GM19328 (cell line): ENCODE results near the gene CLCN4.
A peak's percentile ranks its signal among the peaks of the same experiment; 100 is the strongest.

ENCODE experiments used
- ATAC-seq: cut with Tn5 transposase; IDR thresholded peaks from one replicate; pipeline ENCODE4 v1.9.1; 2021; ENCODE audit warnings: mild to moderate bottlenecking, moderate library complexity; ENCODE audit not compliant: unreplicated experiment

The CLCN4 gene

DNA sequence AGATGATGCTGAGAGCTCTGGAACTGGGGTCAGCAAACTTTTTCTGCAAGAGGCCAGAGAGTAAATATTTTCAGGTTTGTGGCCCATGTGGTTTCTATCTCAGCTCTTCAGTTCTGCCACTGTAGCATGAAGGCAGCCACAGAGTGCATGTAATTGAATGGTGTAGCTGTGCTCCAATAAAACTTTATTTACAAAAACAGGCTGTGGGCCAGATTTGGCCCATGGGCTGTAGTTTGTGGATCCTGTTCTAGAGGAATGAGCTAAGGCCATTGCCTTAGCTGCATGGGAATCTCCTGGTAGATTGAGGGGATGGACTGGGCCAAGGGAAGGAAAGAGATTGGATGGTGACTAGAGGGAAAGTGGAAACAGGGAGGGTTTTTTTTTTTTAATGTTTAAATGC is 36.8 kb downstream of the CLCN4 start:
- no peak for ATAC-seq

DNA sequence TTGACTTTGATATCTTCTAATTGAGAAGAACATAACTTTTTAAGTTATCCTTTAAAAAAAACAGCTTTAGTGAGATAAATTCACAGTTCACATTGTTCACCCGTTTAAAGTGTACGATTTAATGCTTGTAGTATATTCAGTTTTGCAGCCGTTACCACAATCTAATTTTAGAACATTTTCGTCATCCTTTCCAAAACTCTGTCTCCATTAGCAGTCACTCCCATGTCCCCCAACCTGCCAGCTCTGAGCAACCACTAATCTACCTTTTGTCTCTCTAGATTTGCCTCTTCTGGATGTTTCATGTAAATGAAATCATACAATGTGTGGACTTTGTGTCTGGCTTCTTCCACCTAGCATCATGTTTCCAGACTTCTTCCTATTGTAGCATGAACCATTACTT is 38.6 kb downstream of the CLCN4 start:
- ATAC-seq = no peak

DNA sequence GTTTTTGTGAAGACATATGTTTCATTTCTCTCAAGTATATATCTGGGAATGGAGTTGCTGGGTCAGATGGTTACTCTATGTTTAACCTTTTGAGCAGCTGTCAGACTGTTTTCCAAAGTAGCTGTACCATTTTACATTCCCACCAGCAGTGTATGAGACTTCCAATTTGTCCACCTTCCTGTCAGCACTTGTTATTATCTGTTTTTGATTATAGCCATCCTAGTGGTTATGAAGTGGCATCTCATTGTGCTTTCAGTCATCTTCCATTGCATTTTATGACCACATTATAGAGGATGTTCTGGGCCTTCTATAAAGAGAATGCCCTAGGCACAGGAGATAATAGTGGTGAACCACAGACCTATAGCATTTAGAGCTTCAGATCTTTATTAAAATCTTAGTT is 39.2 kb downstream of the CLCN4 start:
- ATAC-seq = no peak

DNA sequence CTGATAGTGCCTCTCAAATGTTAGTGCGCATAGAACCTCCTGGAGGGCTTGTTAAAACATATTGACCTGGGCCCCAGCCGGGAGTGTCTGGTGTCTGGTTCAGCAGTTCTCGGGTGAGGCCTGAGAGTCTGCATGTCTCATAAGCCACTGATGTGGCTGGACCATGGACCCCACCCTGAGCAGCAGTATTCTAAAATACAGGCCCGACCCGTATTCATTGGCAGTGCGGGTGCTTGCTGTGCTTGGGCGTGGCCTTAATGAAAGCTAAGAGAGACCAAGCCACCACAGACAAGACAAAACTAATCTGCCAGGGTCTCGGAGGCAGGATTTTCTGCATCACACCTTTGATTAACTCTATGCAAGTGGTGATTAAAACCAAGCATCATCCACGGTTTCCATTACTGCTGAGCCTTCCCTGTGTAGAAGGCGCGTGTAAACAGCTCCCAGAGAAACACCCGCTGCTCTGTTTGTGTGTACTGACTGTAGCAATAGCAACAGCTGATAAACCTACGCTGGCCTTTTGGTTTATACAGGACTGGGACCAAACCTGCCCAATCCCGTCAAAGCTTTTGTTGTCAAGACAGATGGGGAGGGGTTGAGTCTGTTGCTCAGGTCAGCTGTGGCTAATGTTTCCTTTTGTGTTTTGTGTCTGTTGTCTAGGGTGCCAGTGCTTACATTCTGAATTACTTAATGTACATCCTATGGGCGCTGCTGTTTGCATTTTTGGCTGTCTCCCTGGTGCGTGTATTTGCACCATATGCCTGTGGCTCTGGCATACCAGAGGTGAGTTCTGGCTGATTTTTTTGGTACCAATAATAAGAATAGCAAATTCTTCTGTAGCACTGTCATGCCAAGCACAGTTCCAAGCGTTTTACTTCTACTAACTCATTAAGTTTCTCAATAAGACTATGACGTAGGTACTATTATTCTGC is 40.8 kb downstream of the CLCN4 start:
- ATAC-seq = no peak

DNA sequence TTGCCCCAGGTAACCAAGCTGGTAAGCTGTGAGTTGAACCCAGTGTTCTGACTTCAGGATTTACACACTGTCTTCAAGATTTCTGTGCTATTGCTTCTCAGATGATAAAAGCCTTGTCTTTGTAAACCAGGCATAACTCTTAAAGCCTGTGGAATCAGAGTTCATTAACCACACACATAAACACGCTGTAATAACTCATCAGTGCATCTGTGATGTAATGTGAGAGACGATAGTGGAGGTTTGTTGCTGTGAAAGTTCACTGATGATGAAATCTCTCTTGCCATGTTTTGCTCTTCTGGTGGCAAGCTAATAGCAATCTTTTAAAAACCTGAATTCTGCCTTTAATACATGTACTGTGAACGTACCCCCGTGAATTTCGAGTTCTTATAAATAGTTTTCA is 41.5 kb downstream of the CLCN4 start:
- no peak for ATAC-seq

DNA sequence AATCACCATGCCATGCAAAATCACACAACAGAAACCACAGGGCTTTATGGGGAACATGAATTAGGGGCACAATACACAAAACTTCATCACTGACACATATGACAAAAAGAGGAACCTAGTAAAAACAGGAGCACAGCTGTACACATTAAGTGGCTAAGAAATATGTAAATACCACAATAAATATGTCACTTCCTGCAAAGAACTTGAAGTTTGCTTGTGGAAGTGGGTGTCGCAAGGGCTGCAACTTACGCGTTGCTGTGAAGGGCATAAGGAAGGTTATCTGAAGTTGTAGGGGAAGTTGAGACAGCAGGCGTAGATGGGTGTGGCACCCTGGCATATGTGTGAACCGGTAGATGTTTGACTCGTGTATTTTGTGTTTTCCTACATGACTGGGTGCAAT is 42.4 kb downstream of the CLCN4 start:
- ATAC-seq = peak; percentile 76

DNA sequence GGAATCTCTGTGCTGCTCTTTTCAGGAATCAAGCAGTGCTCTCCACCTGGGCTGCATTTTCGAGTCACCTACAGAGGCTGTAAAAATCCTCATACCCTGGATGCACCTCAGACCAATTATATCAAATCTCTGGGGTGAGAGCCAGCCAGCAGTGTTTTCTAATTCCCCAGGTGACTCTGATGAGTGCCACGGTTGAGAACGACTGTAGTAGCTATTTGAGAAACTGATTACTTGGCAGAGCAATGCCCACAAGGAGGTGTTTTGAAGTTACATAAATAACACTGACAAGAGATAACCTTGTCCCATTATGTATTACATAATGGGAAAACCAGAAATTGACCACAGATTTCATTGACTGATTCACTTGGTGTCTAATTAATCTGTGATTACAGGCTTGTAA is 46.8 kb downstream of the CLCN4 start:
- no peak for ATAC-seq

DNA sequence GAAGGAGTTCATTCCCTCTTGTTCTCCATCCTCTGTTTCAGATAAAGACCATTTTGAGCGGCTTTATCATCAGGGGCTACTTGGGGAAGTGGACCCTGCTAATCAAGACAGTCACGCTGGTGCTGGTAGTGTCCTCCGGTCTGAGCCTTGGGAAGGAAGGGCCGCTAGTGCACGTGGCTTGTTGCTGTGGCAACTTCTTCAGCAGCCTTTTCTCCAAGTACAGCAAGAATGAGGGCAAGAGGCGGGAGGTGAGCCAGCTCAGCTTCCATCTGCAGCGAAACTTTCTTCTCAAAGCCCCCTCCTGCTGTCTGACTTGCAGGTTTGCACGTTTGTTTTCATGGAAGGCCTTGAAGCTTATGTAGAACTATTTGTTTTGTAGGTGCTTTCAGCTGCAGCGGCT is 49.5 kb downstream of the CLCN4 start:
- no peak for ATAC-seq

DNA sequence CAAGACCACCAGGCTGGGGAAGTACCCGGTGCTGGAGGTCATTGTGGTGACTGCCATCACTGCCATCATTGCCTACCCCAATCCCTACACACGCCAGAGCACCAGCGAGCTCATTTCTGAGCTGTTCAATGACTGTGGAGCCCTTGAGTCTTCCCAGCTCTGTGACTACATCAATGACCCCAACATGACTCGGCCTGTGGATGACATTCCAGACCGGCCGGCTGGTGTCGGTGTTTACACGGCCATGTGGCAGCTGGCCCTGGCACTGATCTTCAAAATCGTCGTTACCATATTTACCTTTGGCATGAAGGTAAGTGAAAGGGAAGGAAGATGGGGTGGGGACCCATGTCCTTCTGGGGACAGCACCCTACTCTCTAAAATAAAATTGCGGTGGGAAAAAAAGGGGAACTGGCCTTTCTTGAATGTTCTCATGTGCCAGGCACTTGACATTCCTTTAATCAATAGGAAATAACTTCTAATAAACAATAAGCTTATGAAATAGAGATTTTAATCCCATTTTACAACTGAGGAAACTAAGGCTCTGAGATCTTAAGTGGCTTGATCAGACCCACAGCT is 51.6 kb downstream of the CLCN4 start:
- ATAC-seq = no peak

DNA sequence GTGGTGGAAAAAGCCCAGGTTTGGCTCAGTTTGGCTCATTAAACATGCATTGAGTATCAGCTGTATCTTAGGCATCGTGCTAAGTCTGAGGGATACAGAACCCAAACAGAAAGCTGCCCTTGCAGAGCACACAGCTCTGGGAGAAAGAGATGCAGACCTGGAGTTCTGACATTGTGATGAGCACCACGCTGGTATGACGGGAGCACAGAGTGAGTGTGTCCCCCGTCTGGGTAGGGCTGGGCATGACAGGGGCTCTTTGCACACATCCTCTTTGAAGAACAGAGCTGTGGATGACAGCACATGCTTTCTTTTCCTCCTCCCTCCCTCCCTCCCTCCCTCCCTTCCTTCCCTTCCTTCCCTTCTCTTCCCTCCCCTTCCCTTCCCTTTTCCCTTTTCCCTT is 52.2 kb downstream of the CLCN4 start:
- ATAC-seq = no peak

DNA sequence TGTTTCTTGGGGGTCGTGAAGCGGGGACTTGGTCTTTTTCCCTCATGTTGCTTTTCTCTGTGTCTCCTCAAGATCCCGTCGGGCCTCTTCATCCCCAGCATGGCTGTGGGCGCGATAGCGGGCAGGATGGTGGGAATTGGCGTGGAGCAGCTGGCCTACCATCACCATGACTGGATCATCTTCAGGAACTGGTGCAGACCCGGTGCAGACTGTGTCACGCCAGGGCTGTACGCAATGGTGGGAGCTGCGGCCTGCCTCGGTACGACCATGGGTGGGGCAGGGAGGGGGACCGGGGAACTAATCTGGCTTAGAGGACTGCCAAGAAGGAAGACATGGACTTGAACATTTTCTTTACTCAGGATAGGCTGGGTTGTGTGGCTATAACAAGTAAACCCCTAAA is 55.6 kb downstream of the CLCN4 start:
- ATAC-seq = no peak

DNA sequence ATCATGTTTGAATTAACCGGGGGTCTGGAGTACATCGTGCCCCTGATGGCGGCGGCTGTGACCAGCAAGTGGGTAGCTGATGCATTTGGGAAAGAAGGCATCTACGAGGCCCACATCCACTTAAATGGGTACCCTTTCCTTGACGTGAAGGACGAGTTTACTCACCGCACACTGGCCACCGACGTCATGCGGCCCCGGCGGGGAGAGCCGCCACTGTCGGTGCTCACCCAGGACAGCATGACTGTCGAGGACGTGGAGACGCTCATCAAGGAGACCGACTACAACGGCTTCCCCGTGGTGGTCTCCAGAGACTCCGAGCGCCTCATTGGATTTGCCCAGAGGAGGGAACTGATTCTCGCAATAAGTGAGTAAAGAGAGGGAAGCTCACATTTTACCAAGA is 56.9 kb downstream of the CLCN4 start:
- ATAC-seq = no peak

DNA sequence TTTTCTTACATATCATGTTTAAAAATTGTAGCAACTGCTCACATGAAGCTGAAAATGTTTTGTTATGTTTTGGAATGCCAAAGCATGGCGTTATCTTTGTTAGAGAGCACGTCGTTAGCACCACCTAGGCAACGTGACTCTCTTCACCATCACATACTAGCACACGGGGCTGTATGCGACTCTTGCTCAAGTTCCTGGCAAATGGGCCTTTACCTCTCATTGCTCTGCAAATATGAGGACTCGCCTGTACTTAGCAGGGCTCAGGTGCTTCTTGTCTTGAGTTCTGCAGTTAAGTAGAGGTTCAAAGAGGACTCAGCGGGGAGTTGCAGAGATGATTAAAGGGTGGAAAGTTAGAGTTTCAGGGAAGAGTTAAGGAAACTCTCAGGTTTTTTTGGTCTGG is 59.4 kb downstream of the CLCN4 start:
- no peak for ATAC-seq

DNA sequence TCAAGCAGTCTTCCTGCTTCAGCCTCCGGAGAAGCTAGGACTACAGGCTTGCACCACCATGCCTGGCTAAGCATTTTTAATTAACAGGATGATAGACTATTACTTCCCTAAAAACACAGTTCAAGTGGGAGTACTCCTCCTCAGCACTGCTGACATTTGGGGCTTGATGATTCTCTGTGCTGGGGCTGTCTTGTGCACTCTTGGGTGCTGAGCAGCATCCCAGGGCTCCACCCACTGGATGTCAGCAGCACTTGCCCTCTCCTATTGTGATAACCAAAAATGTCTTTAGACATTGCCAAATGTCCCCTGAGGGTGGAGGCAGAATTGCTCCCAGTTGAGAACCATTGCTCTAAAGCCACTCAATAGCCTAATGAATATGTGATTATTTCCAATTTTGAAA is 60.4 kb downstream of the CLCN4 start:
- no peak for ATAC-seq

DNA sequence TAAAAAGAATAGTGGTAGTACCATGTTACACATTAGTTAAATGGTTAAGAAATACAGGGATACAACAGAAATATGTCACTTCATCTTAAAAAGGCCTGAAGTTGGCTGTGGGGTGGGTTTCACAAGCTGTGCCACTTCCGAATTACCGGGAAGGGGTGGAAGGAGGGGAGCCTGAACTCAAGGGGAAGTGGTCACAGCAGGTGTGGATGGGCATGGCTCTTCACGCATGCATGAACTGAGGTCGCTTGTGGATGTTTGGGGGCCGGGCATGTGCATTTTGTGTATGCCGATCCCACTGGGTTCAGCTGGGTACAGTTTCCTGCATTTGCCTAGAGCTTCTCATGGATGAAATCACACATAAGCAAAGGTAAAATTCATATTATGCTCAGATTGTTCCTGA is 64.9 kb downstream of the CLCN4 start:
- ATAC-seq = no peak

DNA sequence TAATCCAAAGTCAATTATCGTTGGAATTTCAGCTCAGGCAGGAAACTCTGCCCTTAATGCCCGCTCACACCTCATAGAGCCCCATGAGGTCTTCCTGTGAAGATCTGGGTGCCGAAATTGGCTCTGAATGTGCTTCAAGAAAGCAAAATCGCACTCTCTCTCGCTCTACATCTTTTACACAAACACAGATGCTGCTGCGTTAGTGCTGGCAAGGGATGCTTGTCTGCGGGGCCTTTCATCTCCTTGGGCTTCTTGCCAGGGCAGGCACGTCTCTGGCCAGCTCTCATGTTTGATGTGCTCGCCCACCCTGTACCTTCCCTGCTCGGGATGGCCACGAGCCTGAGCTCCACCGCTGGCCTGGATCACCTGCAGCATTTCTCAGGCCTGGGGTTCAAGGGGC is 66.5 kb downstream of the CLCN4 start:
- no peak for ATAC-seq

DNA sequence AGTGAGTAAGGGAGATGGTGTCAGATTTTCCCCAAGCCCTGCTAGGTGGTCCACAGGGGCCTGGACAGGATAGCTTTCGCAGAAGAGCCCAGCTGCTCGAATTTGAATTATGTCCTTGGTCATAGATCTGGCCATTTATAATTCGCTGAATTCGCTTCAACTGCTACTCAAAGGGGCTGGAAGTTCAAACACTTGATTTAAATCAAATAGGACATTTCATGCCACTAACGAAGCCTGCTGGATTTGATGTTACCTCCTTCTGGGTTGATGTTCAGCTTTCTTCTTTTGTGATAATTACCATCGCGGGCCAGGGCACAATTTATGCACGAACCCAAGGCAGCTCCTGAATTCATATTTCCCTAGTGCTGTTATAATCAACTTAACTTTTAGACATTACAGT is 67.0 kb downstream of the CLCN4 start:
- no peak for ATAC-seq

DNA sequence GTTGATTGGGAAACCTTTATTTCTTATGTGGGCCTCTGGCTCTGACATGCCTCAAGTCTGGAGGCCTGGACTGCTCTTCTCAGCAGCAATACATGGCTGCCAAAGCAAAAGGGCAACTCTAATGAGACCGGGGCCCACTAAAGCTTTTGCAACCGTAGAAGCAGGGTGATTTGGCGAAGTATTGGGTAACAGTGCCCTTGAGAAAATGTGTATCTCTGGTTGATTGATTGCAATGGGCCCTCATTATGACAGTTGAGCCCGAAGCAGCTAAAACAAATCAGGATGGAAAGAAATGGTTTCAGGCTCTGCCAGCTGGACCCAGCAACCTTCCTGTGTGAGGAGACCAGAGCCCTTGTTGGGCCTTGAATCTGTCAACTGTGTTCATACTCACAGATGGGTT is 73.4 kb downstream of the CLCN4 start:
- no peak for ATAC-seq

DNA sequence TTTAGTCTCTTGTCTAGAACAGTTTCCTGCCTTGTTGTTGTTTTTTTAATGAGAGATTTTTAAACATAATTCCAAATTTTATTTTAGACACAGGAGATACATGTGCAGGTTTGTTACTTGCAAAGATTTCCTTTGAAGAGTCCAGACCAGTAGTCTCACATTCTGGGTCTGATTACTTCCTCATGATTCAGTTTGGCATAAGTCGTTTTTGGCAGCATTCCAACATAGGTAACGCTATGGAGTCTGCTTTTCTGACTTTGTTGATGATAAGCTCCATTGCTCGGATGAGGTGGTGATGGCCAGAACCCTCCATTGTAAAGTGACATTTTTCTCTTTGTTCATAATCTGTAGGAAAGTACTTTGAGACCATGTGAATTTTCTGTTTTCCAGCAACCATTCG is 74.7 kb downstream of the CLCN4 start:
- ATAC-seq = no peak

DNA sequence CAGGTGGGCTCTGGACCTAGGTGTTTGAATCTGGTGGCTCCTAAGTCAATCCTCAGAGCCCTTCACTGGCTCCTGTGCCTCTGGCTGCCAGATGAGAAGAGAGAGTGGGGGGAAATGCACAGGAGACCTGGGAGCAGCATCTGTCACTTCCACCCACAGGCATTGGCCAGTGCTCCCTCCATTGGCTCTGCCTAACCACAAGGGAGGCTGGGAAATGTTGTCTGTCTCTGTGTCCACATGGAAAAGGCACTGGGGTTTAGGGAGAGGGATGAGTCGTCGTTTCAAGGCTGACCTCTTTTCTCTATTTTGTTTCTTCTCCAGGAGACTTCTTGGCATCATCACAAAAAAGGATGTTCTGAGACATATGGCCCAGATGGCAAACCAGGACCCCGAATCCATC is 76.4 kb downstream of the CLCN4 start:
- no peak for ATAC-seq

DNA sequence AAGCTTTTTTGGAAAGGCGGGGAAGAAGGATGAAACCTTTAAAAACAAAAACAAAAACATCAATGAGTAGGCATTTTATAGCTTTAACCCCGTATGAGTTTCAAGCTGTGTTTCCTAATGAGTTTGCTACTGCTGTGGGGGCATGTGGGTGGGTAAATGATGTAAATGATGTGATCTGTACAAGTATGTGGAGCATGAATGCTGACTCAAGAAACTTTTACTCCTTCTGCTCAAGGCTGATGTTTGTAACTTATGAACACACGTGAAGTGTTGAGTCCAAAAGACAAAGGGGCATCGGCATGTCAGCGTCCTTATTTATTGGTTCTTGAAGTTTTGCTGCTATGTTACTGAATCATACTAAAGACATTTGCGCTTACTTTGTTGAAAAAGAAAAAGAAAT is 76.9 kb downstream of the CLCN4 start:
- no peak for ATAC-seq

DNA sequence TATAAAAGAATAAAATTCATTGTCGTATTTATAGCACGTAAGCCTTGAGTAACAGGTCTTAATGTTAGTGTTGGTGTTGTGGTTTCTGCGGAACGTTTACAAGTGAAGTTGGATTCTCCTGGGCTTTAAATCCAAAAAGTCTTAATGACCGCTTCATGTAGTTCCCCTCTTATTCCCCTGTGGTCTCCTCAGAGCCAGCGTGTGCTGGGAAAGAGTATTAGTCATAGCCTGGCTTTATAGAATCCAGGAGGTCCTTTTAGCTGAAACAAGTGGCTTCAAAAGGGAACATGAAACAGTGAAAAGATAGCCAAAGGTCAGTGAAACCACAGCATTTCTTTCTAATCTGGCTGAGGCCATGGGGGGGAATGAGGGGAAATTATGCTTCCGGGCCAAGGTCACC is 79.1 kb downstream of the CLCN4 start:
- no peak for ATAC-seq

DNA sequence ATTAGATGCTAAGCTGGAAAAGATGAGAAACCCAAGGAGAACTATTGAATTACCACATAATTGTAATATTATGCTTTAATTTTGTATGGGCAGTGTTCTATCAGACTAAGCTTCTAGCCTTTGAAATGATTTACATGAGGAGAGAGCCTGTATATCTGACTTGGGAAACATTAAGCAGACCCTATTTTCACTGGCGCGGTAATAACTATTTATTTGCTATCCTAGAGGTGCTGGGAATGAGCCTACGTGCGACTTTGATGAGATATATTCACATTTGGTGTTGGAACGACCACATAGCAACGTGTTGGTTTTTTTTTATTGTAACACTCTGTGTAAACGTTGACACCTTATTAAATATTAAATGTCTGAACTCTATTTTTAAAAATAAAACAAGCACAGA is 80.5 kb downstream of the CLCN4 start:
- no peak for ATAC-seq
